LNCaP clone FGC (cell line): Measurements from ENCODE around the gene MUC15.

Experiments
- DNase-seq: peaks from one replicate; pipeline ENCODE4 v3.0.0-alpha.2; 2011; ENCODE audit warnings: low read depth
- H3K4me3 ChIP-seq: 2 replicates; pipeline ENCODE4 v1.5.1; 2011; ENCODE audit warnings: mild to moderate bottlenecking, low read depth, low read length, control low read depth
- CTCF ChIP-seq: IDR thresholded peaks from 2 replicates; pipeline ENCODE4 v1.5.1; 2012; ENCODE audit warnings: mild to moderate bottlenecking; ENCODE audit not compliant: control insufficient read depth, insufficient read depth; ENCODE audit errors: extremely low read depth

Gene MUC15

DNA sequence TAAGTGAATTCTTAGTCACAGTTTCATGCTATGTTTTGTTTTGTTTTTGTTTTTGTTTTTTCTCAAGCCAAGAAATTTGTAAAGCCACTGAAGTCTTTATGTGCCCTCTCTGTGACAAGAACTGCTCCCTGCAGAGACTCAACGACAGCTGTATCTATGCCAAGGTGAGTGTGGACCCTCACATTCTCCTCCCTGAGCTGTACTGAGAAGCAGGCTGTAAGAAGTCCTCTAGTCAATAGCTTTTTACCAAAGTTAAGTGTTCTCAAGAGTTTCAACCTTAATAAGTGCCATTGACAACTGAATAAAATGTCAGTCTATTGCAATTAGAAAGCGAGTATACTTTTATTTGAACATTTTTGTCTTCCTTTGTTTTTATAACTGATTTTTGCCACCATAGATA, 18.9 kb downstream of the MUC15 start:
- DNase-seq: no peak
- H3K4me3 ChIP-seq: no peak overlapping the region
- no peak for TF ChIP-seq CTCF

DNA sequence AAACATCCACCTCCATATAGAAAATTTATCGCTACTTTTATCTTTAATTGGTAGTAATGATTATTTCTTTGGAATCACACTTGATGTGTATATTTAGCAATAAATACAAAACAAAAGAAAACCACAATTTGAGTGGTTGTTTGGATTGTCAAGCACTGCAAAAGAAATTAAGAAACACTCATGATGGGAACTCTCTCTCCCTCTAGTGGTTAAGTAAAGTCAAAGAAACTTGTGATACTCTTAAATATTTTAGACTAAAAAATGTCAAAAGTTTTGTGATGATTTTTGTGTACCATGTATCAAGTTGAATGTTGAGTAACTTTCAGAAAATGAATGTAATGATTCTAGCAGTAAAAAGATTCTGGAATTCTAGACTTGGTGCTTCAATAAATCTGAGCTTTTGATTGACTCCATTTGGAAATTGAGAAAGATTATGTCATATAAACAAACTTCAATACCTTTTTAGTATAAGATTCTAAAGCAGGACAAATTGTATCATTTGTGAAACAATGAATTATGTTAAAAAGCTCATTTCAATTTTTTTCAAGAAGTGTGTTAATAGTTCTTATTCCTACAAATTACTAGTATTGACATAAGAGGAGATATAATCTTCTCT, 20.8 kb downstream of the MUC15 start:
- no peak overlapping the region for H3K4me3 ChIP-seq
- peak; percentile 7 for DNase-seq
- peak; percentile 48 for TF ChIP-seq CTCF

DNA sequence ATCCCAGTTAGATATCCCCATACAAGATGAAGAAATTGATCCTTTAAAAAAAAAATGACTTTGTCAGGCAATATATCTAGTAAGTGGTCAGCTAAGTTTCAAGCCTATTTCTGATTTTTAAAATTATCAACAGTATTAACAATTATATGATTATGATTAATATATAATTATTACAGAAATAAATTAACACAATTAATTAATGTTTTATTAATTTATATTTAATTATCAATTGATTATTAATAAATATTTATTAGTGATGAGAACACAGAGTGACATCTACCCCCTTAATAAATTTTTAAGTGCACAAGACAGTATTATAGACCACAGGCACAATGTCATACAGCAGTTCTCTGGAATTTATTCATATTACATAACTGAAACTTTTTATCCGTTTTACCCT, 22.0 kb downstream of the MUC15 start:
- no peak for DNase-seq
- no peak for TF ChIP-seq CTCF
- H3K4me3 ChIP-seq: no peak overlapping the region

- H3K4me3 ChIP-seq: no peak overlapping the region
- no peak for TF ChIP-seq CTCF
- no peak for DNase-seq
Observed at GRCh38 chr11:26549176-26549575, 22.9 kb downstream of the MUC15 start.

DNA sequence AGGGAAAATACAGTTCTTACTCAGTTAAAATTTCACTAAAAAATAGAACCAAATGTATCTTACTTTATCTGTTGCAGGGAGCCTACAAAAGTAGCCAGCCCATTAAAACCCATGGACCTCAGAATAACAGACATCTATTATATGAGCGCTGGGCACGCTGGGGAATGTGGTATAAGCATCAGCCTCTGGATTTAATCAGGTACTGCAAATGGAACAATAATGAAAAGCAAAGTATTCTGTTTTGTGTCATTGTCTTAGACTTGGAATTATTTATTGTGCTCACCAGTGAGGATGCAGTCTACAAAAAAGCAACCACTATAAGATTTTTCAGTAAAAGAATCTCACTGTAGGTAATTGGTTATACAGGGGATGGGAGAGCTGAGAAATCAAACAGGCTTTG, 30.2 kb downstream of the MUC15 start:
- TF ChIP-seq CTCF: no peak
- no peak for DNase-seq
- H3K4me3 ChIP-seq: no peak overlapping the region

GRCh38 chr11:26539517-26539916, 32.5 kb downstream of the MUC15 start:
- H3K4me3 ChIP-seq: no peak overlapping the region
- TF ChIP-seq CTCF: no peak
- DNase-seq: no peak

GRCh38 chr11:26537341-26537740, 34.7 kb downstream of the MUC15 start:
- no peak for DNase-seq
- no peak for TF ChIP-seq CTCF
- H3K4me3 ChIP-seq: no peak overlapping the region
